Mesothelial cell of epicardium (in vitro differentiated cells): Measurements from ENCODE around the gene SIRPB1. TPM values are rescaled to one million over a fixed set of nuclear protein-coding genes. Genes with fewer than 3 reads are reported as not detected.

Experiments
- DNase-seq, 2 experiments: peaks; one replicate each; pipeline ENCODE4 v3.0.0; 2021; ENCODE audit warnings: low spot score in 2 of 2; ENCODE audit not compliant: unreplicated experiment in 2 of 2
- H3K27ac Mint-ChIP-seq: 2 replicates; pipeline ENCODE4 v1.8.0; 2021; ENCODE audit warnings: mixed read lengths
- H3K27me3 Mint-ChIP-seq: 2 replicates; pipeline ENCODE4 v1.8.0; 2021; ENCODE audit warnings: low read depth, mixed read lengths
- H3K36me3 Mint-ChIP-seq: 2 replicates; pipeline ENCODE4 v1.8.0; 2021; ENCODE audit warnings: mixed read lengths
- H3K4me1 Mint-ChIP-seq: 2 replicates; pipeline ENCODE4 v1.8.0; 2021; ENCODE audit warnings: mixed read lengths
- H3K4me3 Mint-ChIP-seq: 2 replicates; pipeline ENCODE4 v1.8.0; 2021; ENCODE audit warnings: mild to moderate bottlenecking, moderate library complexity, mixed read lengths
- H3K9me3 Mint-ChIP-seq: 2 replicates; pipeline ENCODE4 v1.8.0; 2021; ENCODE audit warnings: mixed read lengths
- total RNA-seq: library from RNA; stranded (reverse); gene quantifications from 3 replicates; pipeline ENCODE4 v1.2.1, GENCODE V29; 2021
- TF ChIP-seq, protein P1 (sequence below): fragments of 200-600 bp; sonication (generic); IDR thresholded peaks from one replicate; pipeline ENCODE4 v1.5.0; 2021; ENCODE audit warnings: antibody characterized with exemption; ENCODE audit not compliant: unreplicated experiment

Gene SIRPB1
- total RNA-seq, 1 donor from 2014 or later = 0.54 TPM

DNA sequence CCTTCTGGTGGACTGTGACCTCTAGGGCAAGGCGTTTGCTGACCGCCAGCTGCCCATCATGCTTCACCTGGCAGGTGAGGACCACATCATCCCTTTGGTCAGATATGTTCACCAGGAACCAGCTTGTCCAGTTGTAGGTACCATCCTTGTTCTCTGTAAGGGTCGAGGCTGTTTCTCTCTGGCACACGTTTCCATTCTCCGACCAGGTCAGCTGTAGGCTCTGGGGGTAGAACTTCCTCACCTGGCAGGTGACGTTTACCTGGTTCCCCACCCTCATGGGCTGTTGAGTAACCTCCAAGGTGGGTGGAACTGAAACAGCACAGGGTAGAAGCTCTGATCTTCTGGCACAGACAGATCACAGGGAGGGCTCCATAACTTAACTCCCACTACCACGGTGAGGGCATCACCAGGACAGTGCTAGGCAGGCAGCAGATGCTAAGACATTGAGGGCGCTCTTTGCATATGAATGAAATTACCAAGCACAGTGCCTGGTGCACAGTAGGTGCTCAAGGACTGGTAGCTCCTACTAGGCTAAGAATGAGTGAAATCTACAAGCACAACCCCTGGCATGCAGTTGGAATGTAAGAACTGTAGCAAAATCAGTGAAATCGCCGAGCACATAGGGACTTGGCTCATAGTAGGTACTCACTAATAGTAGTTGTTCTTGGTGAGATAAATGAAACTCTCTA, 15.6 kb upstream of the SIRPB1 start:
- DNase-seq = no peak
- Mint-ChIP-seq H3K27ac (no peak overlapping the region), H3K9me3 (peaks cover 4% of the 10 kb centered on the region), H3K4me3 (no peak overlapping the region), H3K4me1 (peaks cover 6% of the 10 kb centered on the region), H3K36me3 (no peaks in the 10 kb centered on the region), H3K27me3 (peaks cover 4% of the 10 kb centered on the region)
- TF ChIP-seq, protein P1, sequence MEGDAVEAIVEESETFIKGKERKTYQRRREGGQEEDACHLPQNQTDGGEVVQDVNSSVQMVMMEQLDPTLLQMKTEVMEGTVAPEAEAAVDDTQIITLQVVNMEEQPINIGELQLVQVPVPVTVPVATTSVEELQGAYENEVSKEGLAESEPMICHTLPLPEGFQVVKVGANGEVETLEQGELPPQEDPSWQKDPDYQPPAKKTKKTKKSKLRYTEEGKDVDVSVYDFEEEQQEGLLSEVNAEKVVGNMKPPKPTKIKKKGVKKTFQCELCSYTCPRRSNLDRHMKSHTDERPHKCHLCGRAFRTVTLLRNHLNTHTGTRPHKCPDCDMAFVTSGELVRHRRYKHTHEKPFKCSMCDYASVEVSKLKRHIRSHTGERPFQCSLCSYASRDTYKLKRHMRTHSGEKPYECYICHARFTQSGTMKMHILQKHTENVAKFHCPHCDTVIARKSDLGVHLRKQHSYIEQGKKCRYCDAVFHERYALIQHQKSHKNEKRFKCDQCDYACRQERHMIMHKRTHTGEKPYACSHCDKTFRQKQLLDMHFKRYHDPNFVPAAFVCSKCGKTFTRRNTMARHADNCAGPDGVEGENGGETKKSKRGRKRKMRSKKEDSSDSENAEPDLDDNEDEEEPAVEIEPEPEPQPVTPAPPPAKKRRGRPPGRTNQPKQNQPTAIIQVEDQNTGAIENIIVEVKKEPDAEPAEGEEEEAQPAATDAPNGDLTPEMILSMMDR = no peak

DNA sequence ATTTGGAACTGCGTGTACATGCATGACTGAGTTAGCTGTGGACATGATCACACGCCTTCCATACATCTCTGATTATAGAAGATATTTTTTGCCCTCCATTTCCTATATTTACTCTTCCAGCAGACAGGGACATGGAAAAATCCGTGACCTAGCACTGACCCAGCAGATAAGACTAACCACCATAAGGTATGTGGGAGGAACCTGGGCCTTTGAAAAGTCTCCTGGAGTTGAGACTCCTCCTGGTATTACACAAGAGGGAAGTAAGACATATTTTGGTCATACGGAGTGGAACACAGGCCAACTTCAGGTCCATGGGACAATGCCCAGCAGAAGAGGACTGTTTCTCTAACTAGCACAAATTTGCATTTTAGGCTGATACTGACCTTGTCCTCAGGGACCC, 13.7 kb upstream of the SIRPB1 start:
- Mint-ChIP-seq H3K9me3 (peaks cover 4% of the 10 kb centered on the region), H3K27me3 (peaks cover 12% of the 10 kb centered on the region), H3K36me3 (no peaks in the 10 kb centered on the region), H3K4me1 (peaks cover 6% of the 10 kb centered on the region), H3K27ac (no peak overlapping the region), H3K4me3 (no peak overlapping the region)
- TF ChIP-seq, protein P1 = no peak
- DNase-seq = no peak

DNA sequence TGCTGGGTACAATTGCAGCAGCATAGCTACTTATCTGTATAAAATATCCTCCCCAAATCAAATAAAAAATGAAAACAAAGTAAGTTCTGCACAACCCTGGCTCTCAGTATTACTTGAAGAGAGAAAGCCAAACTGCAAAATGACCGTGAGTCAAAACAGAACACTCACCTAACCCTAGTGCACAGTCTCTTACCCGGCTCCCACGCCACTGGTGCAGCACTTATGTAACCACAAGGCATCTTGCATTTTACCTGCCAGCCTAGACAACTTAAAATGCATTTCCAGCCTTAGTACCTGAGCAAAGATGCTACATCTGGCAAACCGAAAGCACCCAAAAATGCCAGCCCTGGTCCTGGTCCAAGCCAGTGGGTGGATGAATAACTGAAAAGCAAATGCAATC, 12.4 kb upstream of the SIRPB1 start:
- H3K27me3 Mint-ChIP-seq = peaks cover 22% of the 10 kb centered on the region
- DNase-seq = no peak
- TF ChIP-seq, protein P1 = no peak
- H3K9me3 Mint-ChIP-seq = peaks cover 4% of the 10 kb centered on the region
- no peak overlapping the region for H3K4me3 Mint-ChIP-seq
- H3K4me1 Mint-ChIP-seq = peaks cover 6% of the 10 kb centered on the region
- no peak overlapping the region for H3K27ac Mint-ChIP-seq
- no peaks in the 10 kb centered on the region for H3K36me3 Mint-ChIP-seq

DNA sequence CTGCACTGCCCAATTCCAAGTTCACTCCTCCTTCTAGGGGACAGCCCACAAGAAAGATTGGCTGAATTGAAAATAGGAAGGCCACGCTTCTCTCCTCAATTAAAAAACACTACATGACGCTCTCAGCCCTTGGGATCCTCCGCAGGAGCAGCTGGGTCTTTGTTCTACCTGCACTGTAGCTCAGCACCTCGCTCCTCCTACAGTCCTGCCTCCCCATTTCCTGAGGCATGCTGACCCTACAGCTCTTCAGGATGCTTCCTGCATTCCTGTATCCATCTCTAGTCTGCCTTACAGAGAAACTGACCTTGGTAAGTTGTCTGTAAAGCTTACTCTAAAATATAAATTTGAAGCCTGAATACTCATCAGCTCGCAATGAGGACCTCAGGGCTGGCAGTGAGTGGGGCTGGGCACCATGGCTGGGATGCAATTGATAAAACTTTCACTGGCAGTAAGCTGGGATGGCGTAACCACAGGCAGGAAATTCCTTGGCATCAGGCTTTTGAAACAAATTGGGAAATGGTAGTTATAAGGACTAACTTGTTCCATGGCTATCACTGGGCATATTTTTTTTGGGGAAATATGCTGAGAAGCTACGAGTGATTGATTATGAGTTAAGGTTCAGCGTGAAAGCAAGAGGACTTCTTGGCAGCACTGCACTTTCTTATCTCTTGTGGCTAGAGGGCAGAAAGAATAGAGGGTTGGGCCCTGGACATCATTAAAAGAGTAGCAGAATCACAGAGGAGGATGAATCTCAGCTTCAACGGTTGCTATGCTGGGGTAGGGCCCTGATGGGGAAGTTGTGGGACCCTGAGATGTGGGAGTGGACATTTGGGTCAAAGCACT, 11.7 kb upstream of the SIRPB1 start:
- TF ChIP-seq, protein P1 = no peak
- Mint-ChIP-seq H3K36me3 (no peaks in the 10 kb centered on the region), H3K27ac (no peak overlapping the region), H3K4me3 (no peak overlapping the region), H3K27me3 (peaks cover 26% of the 10 kb centered on the region), H3K9me3 (peaks cover 4% of the 10 kb centered on the region), H3K4me1 (peaks cover 6% of the 10 kb centered on the region)
- DNase-seq = no peak

DNA sequence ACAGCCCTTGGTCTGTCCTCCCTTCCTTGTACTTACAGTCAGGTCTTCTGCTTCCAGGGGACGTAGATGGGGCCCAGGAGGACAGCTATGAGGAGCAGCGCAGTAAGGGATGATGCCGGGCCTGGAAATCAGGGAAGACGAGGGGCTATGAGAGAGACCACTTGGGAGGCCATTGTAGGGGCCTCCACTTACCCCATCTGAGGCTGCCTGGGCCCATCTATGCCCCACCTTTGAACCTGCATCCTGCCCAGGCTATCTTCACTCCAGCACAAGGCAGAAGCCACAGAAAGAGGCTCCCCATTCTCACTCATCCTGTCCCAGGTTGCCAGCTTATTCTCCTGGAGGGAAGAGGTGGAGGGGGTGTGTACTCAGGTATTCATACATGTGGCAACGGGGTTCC, 10.4 kb upstream of the SIRPB1 start:
- H3K9me3 Mint-ChIP-seq = peaks cover 4% of the 10 kb centered on the region
- no peak overlapping the region for H3K4me3 Mint-ChIP-seq
- TF ChIP-seq, protein P1 = no peak
- no peaks in the 10 kb centered on the region for H3K36me3 Mint-ChIP-seq
- DNase-seq = no peak
- H3K27me3 Mint-ChIP-seq = peaks cover 34% of the 10 kb centered on the region
- H3K4me1 Mint-ChIP-seq = peaks cover 6% of the 10 kb centered on the region
- no peak overlapping the region for H3K27ac Mint-ChIP-seq
